NCI-H1048 (cell line): ENCODE data around the gene RER1.

Source experiments
- DNase-seq: peaks from one replicate; lab custom pipeline; 2025; lab: John Stamatoyannopoulos, UW

Gene RER1

GRCh38 chr1:2407166-2407990 lies 15.7 kb downstream of the RER1 start:
- no peak for DNase-seq

DNA sequence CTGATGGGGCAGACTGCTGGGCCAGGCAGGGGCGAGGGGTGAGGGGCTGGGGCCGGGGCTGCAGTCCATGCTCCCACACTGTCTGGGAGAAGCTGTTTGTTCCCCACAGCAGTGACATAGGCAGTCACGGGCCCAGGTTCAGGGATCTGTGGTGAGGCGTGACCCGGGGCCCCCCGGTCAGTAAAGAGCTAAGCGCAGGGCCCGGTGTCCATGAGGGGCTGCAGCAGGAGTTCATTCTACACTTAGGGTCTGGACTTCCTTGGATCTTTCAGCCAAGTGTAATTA lies 16.3 kb downstream of the RER1 start:
- no peak for DNase-seq

DNA sequence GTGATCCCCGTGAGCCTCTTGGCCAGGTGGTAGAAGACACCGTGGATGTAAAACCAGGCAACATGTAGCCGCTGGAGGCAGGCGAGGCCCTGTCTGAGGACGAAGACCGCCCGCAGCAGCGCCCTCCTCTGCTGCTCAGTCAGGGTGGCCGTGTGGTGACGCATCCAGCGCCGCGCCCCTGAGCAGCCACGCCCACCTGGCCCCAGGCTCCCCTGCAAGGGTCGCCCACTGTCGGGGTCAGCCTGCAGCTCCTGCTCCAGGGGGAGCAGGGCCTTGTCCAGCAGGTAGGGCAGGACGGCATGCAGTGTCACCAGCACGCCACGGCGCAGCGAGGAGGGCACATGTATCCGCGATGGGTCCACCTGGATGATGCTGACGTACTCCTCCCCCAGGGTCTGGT lies 16.8 kb downstream of the RER1 start:
- no peak for DNase-seq

DNA sequence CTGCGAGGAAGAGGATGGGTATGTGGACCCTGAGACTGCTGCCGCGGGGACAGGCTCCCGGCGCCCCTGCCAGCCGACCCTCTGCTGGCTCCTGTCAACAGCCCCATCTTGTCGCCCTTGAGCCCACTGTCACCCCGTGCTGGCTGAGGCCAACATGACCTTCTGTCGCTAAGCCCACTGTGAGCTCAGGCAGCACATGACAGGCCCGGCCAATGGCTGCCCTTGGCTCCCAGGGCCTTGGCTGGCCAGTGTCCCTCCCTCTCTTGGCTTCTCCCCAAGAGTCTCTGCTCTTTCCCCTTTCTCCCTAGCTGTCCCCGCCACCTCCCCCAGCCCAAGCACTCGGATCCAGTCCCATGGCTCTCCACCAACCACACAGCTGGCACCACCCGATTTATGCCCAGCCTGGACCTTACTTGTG lies 17.2 kb downstream of the RER1 start:
- no peak for DNase-seq

GRCh38 chr1:2409745-2410144 lies 18.1 kb downstream of the RER1 start:
- no peak for DNase-seq

- DNase-seq = no peak
Measured at GRCh38 chr1:2411801-2412394, 20.3 kb downstream of the RER1 start.

DNA sequence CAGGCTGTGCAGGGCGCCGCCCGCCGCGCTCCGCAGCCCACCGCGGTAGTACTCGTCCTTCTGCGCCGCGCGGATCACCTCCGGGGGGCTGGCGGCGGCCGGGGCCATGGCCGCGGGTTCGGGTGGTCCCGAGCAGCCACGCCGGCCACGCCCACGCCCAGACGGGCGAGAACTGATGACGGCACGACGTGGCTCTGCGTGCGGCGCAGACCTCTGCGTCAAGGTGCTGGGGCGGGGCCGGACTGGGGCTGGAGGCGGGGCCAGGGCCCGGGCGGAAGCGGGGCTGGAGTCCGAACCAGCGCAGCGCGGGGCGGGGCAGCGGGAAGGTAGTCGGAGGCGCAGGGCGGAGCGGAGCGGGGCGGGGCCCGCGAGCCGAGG lies 20.7 kb downstream of the RER1 start, which contains the start of gene PEX10:
Gene PEX10 (minus strand): TSS at position 170 of the 378 bp plus-strand sequence. CDS start 62 bp downstream, at position 108.
- DNase-seq = peak; percentile 96

GRCh38 chr1:2412773-2413494 lies 21.3 kb downstream of the RER1 start:
- DNase-seq = no peak

- no peak for DNase-seq
Measured at GRCh38 chr1:2413495-2414296, 22.1 kb downstream of the RER1 start.

- peak; percentile 29 for DNase-seq
Measured at GRCh38 chr1:2414297-2414958, 22.8 kb downstream of the RER1 start.

- DNase-seq = no peak
Measured at GRCh38 chr1:2415337-2415736, 23.7 kb downstream of the RER1 start.

- no peak for DNase-seq
Measured at GRCh38 chr1:2415801-2416208, 24.2 kb downstream of the RER1 start.

GRCh38 chr1:2416403-2416802 lies 24.8 kb downstream of the RER1 start:
- no peak for DNase-seq

DNA sequence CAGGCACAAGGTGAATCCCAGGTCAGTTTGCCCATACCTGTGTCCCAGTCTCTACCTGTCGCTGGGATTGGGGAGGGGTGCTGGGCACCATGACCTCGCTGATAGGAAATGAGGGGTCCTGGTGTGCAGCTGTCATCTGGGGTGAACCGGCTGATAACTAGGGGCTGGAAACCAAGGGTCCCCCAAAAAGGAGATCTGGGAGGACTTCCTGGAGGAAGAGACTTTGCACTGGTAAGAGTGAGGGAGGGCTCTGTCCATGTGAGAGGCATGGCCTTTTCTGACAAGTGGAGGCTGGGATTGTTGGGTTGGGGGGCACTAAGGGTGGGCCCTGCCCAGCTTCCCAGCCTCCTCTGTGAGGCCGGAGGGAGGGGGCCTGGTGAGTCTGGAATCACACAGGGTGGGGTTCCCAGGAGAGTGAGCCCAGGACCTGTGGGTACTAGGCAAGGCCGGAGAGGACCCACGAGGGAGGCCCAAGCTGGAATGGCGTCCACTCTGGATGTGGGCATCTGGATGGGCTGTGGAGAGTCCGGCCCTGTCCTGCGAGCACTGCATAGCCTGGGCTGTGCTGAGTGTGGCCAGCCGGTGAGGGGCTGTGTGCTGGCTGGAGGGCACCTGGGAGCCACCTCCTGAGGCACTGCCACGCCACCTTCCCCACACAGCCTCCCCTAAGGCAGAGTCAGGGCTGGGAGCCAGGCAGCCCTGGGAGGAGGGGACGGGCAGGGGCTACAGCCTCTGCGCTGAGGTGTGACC lies 25.6 kb downstream of the RER1 start:
- no peak for DNase-seq

GRCh38 chr1:2417833-2418225 lies 26.2 kb downstream of the RER1 start:
- DNase-seq = no peak

GRCh38 chr1:2418791-2419320 lies 27.2 kb downstream of the RER1 start:
- DNase-seq = no peak

DNA sequence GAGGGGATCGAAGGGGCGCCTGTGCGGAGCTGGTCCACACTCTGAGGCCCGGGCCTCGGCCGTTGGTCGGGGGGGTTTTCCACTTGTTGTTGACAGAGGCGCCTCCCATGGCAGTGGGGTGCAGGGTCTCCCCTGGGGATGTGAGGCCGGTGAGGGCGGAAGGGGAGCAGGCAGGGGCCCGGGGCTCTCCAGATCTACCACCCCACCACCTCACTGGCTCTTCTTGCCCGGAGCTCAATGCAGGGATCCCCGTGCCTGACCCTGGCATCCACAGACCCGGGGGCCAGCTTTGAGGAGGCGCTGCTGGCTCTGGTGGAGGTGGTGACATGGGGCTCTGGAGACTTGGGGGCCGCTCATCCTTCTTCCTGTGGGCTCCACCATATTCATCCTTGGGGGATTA lies 27.8 kb downstream of the RER1 start:
- DNase-seq = no peak

- no peak for DNase-seq
Measured at GRCh38 chr1:2422523-2422922, 30.9 kb downstream of the RER1 start.

GRCh38 chr1:2425892-2426291 lies 34.3 kb downstream of the RER1 start:
- no peak for DNase-seq

- no peak for DNase-seq
Measured at GRCh38 chr1:2426540-2426939, 34.9 kb downstream of the RER1 start.

GRCh38 chr1:2427051-2427450 lies 35.4 kb downstream of the RER1 start:
- DNase-seq = no peak
